ENCODE results near the gene VEZT. TPM values are rescaled to one million over a fixed set of nuclear protein-coding genes. Genes with fewer than 3 reads are reported as not detected.
"Not testable (repeated sequence)": the region's sequence is repeated elsewhere in the genome, so short reads cannot be mapped to it uniquely, and the experiment has no call there.

Gene VEZT
- total RNA-seq, 2 donors from 2014 or later: 49.0 to 61.5 TPM

DNA sequence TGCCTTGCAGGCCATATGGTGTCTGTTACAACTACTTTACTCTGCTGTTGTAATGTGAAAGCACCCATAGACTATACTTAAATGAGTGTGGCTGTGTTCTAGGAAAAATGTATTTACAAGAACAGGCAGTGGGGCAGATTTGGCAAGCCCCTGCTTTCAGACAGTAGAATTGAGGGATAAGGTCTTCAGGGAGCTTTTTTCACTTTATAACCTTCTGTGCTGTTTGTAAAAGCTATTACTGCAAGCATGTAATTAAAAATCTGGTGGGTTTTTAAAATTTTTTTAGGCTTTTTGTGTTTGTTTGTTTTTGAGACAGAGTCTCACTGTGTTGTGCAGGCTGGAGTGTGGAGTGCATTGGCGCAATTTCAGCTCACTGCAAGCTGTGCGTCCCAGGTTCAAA, 73.9 kb downstream of the VEZT start:
- Mint-ChIP-seq H3K27me3 (ENCODE audit: low read depth) (no peaks in the 10 kb centered on the region), H3K9me3 (no peaks in the 10 kb centered on the region), H3K27ac (no peak overlapping the region), H3K36me3 (ENCODE audit: insufficient read depth in 2 of 2) (peaks cover 0 to 12% of the 10 kb centered on the region in 2 donors), H3K4me1 (ENCODE audit: low read depth) (no peaks in the 10 kb centered on the region), H3K4me3 (no peak overlapping the region)
- ATAC-seq (replicated peaks in 1 of 2) (no peak), DNase-seq (no peak)

- no peak overlapping the region for H3K27ac Mint-ChIP-seq
- ATAC-seq (replicated peaks in 1 of 2) (no peak), DNase-seq (no peak)
- peaks cover 5 to 19% of the 10 kb centered on the region in 2 donors for H3K36me3 Mint-ChIP-seq (ENCODE audit: insufficient read depth in 2 of 2)
- H3K4me1 Mint-ChIP-seq (ENCODE audit: low read depth): peaks cover 10% of the 10 kb centered on the region
- no peaks in the 10 kb centered on the region for H3K9me3 Mint-ChIP-seq
- H3K4me3 Mint-ChIP-seq: no peak overlapping the region
- no peaks in the 10 kb centered on the region for H3K27me3 Mint-ChIP-seq (ENCODE audit: low read depth)
Observed at GRCh38 chr12:95298916-95299315, 81.3 kb downstream of the VEZT start.

DNA sequence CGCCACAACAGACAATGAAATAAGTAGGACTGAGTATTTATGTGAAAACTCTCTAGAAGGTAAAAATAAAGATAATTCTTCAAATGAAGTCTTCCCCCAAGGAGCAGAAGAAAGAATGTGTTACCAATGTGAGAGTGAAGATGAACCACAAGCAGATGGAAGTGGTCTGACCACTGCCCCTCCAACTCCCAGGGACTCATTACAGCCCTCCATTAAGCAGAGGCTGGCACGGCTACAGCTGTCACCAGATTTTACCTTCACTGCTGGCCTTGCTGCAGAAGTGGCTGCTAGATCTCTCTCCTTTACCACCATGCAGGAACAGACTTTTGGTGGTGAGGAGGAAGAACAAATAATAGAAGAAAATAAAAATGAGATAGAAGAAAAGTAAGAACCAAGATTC, 82.7 kb downstream of the VEZT start:
- H3K36me3 Mint-ChIP-seq (ENCODE audit: insufficient read depth in 2 of 2): peaks cover 5 to 20% of the 10 kb centered on the region in 2 donors
- peaks cover 10% of the 10 kb centered on the region for H3K4me1 Mint-ChIP-seq (ENCODE audit: low read depth)
- no peak overlapping the region for H3K4me3 Mint-ChIP-seq
- DNase-seq (no peak), ATAC-seq (replicated peaks in 1 of 2) (no peak)
- no peaks in the 10 kb centered on the region for H3K9me3 Mint-ChIP-seq
- H3K27me3 Mint-ChIP-seq (ENCODE audit: low read depth): no peaks in the 10 kb centered on the region
- H3K27ac Mint-ChIP-seq: no peak overlapping the region

- Mint-ChIP-seq H3K27me3 (ENCODE audit: low read depth) (no peaks in the 10 kb centered on the region), H3K4me1 (ENCODE audit: low read depth) (peaks cover 10% of the 10 kb centered on the region), H3K4me3 (no peak overlapping the region), H3K27ac (no peak overlapping the region), H3K9me3 (no peaks in the 10 kb centered on the region), H3K36me3 (ENCODE audit: insufficient read depth in 2 of 2) (peaks cover 0 to 11% of the 10 kb centered on the region in 2 donors)
- DNase-seq (no peak), ATAC-seq (replicated peaks in 1 of 2) (no peak)
Observed at GRCh38 chr12:95303476-95303875, 85.9 kb downstream of the VEZT start.

DNA sequence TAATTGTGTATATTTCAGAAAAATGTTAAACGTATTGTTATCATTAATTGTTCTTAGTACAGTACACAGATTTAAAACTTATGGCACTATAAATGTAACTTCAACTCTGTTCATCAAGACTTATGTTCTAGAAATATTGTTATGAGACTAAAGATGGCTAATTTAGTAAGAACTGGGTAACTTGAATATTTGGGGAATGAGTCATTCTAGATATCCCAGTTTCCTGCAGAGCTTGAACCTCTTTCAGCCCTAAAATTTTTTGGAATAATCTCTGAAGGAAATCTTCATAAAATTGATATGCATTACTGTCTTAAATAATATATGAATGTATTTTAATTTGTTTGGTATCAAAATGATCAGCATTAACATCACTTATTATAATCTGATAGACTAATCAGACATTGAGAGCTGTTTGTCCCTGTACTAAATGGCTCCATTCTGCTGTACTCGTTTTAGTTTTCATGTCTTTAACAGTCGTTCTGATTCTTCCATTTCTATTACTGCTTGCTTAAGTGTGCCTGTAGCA, 87.1 kb downstream of the VEZT start:
- no peaks in the 10 kb centered on the region for H3K9me3 Mint-ChIP-seq
- H3K36me3 Mint-ChIP-seq (ENCODE audit: insufficient read depth in 2 of 2): peaks cover 0 to 12% of the 10 kb centered on the region in 2 donors
- no peaks in the 10 kb centered on the region for H3K27me3 Mint-ChIP-seq (ENCODE audit: low read depth)
- ATAC-seq (replicated peaks in 1 of 2): no peak
- no peak overlapping the region for H3K4me3 Mint-ChIP-seq
- H3K4me1 Mint-ChIP-seq (ENCODE audit: low read depth): peaks cover 10% of the 10 kb centered on the region
- H3K27ac Mint-ChIP-seq: no peak overlapping the region
- no peak for DNase-seq

DNA sequence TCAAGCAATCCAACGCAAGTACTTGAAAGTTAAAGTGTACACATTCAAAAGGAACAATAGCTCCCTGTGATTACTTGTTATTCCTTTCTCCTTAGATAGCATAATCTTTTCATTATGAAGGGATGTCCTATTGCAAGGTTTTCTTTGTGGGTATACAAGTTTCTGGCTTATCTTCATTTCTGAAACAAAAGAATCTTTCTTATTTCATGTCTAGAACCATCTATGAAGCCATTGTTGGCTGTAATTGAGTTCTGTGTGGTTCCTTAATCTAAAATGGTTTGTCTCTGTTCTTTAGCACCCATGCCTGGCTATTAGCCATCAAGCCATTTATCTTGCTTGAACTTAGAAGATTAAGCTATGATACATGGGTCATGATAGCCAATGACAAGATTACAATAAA, 95.0 kb downstream of the VEZT start:
- peaks cover 0 to 1% of the 10 kb centered on the region in 2 donors for H3K36me3 Mint-ChIP-seq (ENCODE audit: insufficient read depth in 2 of 2)
- no peaks in the 10 kb centered on the region for H3K9me3 Mint-ChIP-seq
- no peaks in the 10 kb centered on the region for H3K27me3 Mint-ChIP-seq (ENCODE audit: low read depth)
- ATAC-seq (replicated peaks in 1 of 2) (no peak), DNase-seq (no peak)
- H3K4me1 Mint-ChIP-seq (ENCODE audit: low read depth): no peaks in the 10 kb centered on the region
- no peak overlapping the region for H3K4me3 Mint-ChIP-seq
- no peak overlapping the region for H3K27ac Mint-ChIP-seq

DNA sequence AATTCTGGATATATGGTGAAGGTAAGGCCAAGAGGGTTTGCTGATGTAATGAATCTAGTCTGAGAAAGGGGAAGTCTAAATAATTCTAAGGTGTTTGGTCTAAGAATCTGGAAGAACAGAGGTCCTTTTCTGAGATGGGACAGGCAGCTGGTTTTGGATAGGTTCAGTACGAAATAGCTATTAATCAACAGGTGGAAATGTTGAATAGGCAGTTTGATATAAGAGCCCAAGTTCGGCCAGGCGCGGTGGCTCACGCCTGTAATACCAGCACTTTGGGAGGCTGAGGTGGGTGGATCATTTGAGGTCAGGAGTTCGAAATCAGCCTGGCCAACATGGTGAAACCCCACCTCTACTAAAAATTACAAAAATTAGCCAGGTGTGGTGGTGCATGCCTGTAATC, 97.1 kb downstream of the VEZT start:
- not testable (repeated sequence) for DNase-seq; H3K27me3 Mint-ChIP-seq (ENCODE audit: low read depth); H3K36me3 Mint-ChIP-seq (ENCODE audit: insufficient read depth in 2 of 2); H3K27ac Mint-ChIP-seq; ATAC-seq (replicated peaks in 1 of 2); H3K9me3 Mint-ChIP-seq; H3K4me1 Mint-ChIP-seq (ENCODE audit: low read depth); H3K4me3 Mint-ChIP-seq

GRCh38 chr12:95316798-95317197, 99.2 kb downstream of the VEZT start:
- ATAC-seq (replicated peaks in 1 of 2) (no peak), DNase-seq (no peak)
- Mint-ChIP-seq H3K27ac (peak overlapping the region; percentile 65), H3K4me1 (ENCODE audit: low read depth) (no peaks in the 10 kb centered on the region), H3K36me3 (ENCODE audit: insufficient read depth in 2 of 2) (no peaks in the 10 kb centered on the region), H3K27me3 (ENCODE audit: low read depth) (no peaks in the 10 kb centered on the region), H3K4me3 (no peak overlapping the region), H3K9me3 (no peaks in the 10 kb centered on the region)

GRCh38 chr12:95318071-95318545, 100.5 kb downstream of the VEZT start:
- ATAC-seq (replicated peaks in 1 of 2) (no peak), DNase-seq (no peak)
- Mint-ChIP-seq H3K9me3 (no peaks in the 10 kb centered on the region), H3K4me3 (no peak overlapping the region), H3K27ac (no peak overlapping the region), H3K4me1 (ENCODE audit: low read depth) (no peaks in the 10 kb centered on the region), H3K36me3 (ENCODE audit: insufficient read depth in 2 of 2) (no peaks in the 10 kb centered on the region), H3K27me3 (ENCODE audit: low read depth) (no peaks in the 10 kb centered on the region)

DNA sequence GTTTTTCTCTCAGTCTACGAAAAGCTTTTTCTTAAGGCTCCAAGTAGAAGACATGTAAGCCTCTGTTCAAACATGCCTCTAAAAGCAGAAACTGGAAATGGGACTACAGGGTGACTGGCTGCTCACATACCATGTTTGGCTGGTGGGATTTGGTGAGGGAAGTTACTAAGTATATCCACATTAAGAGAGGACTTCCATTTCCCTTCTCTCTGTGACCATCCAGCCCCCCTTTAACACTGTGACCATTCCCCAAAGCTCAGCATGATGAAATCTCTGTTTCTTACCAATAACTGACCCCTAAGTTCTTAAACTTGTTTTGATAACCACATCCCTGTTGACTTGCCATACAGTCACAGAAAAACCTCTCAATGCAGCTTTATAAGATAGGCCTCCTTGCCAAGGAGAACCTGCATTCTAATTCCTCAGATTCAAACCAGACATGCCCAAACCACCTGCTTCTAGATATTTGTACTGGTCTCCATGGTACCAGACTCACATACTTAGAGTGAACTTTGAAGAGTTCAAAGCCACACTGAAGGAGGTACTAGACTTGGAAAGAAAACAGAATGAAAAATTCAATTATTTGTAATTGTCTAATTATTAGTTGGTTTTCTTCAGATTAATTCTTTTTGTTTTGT, 102.2 kb downstream of the VEZT start:
- no peaks in the 10 kb centered on the region for H3K36me3 Mint-ChIP-seq (ENCODE audit: insufficient read depth in 2 of 2)
- DNase-seq: no peak
- no peak overlapping the region for H3K4me3 Mint-ChIP-seq
- ATAC-seq (replicated peaks in 1 of 2): no peak
- H3K4me1 Mint-ChIP-seq (ENCODE audit: low read depth): no peaks in the 10 kb centered on the region
- no peaks in the 10 kb centered on the region for H3K9me3 Mint-ChIP-seq
- no peaks in the 10 kb centered on the region for H3K27me3 Mint-ChIP-seq (ENCODE audit: low read depth)
- no peak overlapping the region for H3K27ac Mint-ChIP-seq

GRCh38 chr12:95321516-95322246, 104.1 kb downstream of the VEZT start:
- no peaks in the 10 kb centered on the region for H3K36me3 Mint-ChIP-seq (ENCODE audit: insufficient read depth in 2 of 2)
- ATAC-seq (replicated peaks in 1 of 2) (no peak), DNase-seq (no peak)
- H3K9me3 Mint-ChIP-seq: no peaks in the 10 kb centered on the region
- no peak overlapping the region for H3K4me3 Mint-ChIP-seq
- H3K4me1 Mint-ChIP-seq (ENCODE audit: low read depth): no peaks in the 10 kb centered on the region
- H3K27ac Mint-ChIP-seq: no peak overlapping the region
- H3K27me3 Mint-ChIP-seq (ENCODE audit: low read depth): no peaks in the 10 kb centered on the region

- Mint-ChIP-seq H3K36me3 (ENCODE audit: insufficient read depth in 2 of 2) (no peaks in the 10 kb centered on the region), H3K4me1 (ENCODE audit: low read depth) (no peaks in the 10 kb centered on the region), H3K4me3 (no peak overlapping the region), H3K27ac (no peak overlapping the region), H3K9me3 (no peaks in the 10 kb centered on the region), H3K27me3 (ENCODE audit: low read depth) (no peaks in the 10 kb centered on the region)
- ATAC-seq (replicated peaks in 1 of 2) (no peak), DNase-seq (no peak)
Observed at GRCh38 chr12:95322326-95322725, 104.7 kb downstream of the VEZT start.

DNA sequence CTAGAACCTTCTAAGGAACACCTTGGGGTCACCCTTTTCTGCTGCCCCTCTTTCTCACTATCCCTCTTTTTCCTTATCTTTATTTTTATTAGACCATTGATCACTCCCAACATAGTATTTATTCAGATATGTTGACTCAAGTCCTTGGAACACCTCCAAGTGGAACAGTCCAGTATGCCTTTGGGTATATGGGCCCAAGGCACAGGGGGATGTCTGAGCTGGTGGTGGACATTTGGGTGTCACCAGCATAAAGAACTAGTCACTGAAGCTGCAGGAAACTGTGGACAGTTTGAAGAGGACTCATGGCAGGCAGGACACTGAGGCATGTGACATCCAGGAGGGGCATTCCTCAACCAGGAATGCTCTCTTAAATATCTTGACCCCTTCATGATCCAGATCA, 105.6 kb downstream of the VEZT start:
- Mint-ChIP-seq H3K4me3 (no peak overlapping the region), H3K27ac (no peak overlapping the region), H3K27me3 (ENCODE audit: low read depth) (no peaks in the 10 kb centered on the region), H3K4me1 (ENCODE audit: low read depth) (no peaks in the 10 kb centered on the region), H3K36me3 (ENCODE audit: insufficient read depth in 2 of 2) (no peaks in the 10 kb centered on the region), H3K9me3 (no peaks in the 10 kb centered on the region)
- DNase-seq (no peak), ATAC-seq (replicated peaks in 1 of 2) (no peak)
